RPMI7951 (cell line): ENCODE data around the gene C1orf167. TPM values are rescaled to one million over a fixed set of nuclear protein-coding genes. Genes with fewer than 3 reads are reported as not detected.

Source experiments
- DNase-seq: peaks from one replicate; pipeline ENCODE4 v3.0.0-alpha.2; 2012; ENCODE audit warnings: low read depth
- total RNA-seq: library from RNA; depleted of rRNA; stranded (reverse); fragments of >200 nt; shearing (Covaris generic); gene quantifications from 2 replicates; pipeline ENCODE4 v1.2.3, GENCODE V29; 2014; rRNA removed

The C1orf167 gene
- total RNA-seq, result not detected in 2 replicates

- no peak for DNase-seq
Measured at GRCh38 chr1:11761988-11762406, at the start of gene C1orf167. Gene C1orf167, plus strand, starts transcription at chr1:11762193. Its CDS starts 2,208 bp downstream, at chr1:11764401.

DNA sequence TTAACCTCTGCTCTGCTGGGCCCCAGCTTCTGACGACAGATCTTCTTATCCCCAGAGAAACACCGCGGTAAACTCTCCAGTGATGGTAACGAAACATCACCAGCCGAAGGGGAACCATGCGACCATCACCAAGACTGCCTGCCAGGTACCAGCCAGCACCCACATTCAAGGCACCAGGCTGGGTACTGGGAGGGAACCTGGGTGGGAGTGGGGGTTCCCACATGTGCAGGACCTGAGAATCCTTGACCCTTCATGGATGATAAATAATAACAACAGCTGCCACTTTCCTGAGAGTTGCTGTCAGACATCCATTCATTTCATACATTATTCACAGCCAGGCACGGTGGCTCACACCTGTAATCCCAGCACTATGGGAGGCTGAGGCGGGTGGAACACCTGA, 49.7 kb upstream of the C1orf167 start:
- DNase-seq, result no peak

DNA sequence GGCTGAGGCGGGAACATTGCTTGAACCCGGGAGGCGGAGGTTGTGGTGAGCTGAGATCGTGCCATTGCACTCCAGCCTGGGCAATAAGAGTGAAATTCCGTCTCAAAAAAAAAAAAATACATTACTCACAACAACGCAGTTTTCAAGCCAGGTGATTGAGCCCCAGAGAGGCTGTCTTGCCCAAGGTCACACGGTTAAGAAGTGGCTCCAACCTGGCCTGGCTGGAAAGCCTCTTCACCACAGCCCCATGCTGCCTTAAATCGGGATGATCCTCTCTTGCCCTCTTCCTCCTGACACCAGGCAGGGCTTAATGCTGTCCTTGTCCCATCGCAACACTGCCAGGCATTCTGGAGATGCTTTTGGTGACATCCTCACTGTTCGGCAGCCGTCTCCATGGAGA, 48.9 kb upstream of the C1orf167 start:
- DNase-seq, result no peak

GRCh38 chr1:11714831-11715575, 47.0 kb upstream of the C1orf167 start:
- no peak for DNase-seq

GRCh38 chr1:11719313-11720032, 42.5 kb upstream of the C1orf167 start:
- peak; percentile 54 for DNase-seq

DNA sequence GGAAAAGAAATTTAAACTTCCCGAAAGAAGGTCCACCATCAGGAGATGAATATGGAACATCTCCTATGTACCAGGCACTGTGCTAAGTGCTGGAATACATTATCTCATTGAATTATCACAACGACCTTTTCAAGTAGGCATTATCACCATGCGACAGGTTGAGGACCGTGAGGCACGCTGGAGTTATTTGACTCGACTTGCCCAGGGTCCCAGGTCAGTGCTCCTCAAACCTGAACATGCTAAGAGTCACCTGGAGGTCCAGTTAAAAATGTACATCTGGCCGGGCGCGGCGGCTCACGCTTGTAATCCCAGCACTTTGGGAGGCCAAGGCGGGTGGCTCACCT, 42.0 kb upstream of the C1orf167 start:
- DNase-seq, result no peak

GRCh38 chr1:11720525-11720924, 41.5 kb upstream of the C1orf167 start:
- DNase-seq, result no peak

DNA sequence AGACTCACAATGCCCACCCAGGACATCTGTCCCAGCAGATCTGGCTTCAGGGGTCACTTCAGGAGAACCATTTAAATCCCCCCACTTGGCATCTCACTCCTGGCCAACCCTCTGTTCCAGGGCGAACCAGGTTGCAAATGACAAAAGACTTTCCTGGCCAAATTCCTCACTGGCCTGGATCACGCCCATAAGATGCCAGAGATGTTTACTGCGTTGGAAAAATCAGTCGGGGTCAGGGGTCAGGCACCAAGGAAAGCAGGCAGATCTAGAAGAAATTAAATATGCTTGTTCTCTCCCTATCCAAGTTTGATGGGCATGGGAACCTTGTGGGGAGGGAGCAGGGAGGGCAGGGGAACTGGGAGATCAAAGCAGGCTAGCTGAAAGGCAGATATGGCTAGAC, 40.7 kb upstream of the C1orf167 start:
- no peak for DNase-seq

GRCh38 chr1:11722538-11722937, 39.5 kb upstream of the C1orf167 start:
- no peak for DNase-seq

DNA sequence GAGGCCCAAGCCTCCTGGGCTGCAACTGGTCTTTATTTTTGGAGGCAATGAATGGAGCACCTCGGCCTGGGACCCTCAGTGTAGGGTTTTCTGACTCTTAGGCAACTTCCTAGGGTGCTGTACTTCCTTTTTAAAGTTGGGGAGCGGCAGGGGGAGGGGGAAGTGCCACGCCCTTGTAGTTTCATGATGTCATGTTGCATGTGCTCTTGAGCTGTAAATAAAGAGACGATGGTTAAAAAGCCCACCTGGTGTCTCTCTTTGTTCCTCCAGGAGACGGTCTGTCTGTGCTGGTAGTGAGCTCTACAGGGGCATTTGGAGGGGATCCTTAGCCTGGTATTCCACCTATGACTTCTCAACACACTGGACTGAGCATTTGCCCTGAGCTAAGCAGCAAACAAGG, 36.4 kb upstream of the C1orf167 start:
- no peak for DNase-seq

- no peak for DNase-seq
Measured at GRCh38 chr1:11727119-11727518, 34.9 kb upstream of the C1orf167 start.

DNA sequence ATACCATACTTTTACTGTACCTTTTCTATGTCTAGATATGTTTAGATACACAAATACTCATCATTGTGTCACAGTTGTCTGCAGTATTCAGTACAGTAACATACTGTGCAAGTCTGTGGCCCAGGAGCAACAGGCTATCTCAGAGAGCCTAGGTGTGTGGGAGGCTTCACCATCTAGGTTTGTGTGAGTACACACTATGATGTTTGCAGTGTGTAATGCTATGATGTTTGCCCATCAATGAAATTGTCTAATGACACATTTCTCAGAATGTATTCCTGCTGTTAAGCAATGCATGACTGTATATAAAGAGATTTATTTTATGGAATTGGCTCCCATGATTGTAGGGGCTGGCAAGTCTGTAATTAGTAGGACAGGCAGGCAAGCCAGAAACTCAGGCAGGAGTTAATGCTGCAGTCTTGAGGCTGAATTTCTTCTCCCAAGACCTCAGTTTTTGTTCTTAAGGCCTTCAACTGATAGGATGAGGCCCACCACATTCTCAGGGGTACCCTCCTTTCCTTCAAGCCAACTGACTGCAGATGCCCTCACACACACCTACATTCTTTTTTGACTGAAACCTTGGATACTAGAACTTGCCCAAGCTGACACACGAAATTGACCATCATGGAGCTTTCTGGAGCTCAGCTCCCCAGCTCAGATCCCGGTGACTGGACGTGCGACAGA, 33.7 kb upstream of the C1orf167 start:
- DNase-seq, result no peak

- no peak for DNase-seq
Measured at GRCh38 chr1:11729155-11729497, 32.9 kb upstream of the C1orf167 start.

DNA sequence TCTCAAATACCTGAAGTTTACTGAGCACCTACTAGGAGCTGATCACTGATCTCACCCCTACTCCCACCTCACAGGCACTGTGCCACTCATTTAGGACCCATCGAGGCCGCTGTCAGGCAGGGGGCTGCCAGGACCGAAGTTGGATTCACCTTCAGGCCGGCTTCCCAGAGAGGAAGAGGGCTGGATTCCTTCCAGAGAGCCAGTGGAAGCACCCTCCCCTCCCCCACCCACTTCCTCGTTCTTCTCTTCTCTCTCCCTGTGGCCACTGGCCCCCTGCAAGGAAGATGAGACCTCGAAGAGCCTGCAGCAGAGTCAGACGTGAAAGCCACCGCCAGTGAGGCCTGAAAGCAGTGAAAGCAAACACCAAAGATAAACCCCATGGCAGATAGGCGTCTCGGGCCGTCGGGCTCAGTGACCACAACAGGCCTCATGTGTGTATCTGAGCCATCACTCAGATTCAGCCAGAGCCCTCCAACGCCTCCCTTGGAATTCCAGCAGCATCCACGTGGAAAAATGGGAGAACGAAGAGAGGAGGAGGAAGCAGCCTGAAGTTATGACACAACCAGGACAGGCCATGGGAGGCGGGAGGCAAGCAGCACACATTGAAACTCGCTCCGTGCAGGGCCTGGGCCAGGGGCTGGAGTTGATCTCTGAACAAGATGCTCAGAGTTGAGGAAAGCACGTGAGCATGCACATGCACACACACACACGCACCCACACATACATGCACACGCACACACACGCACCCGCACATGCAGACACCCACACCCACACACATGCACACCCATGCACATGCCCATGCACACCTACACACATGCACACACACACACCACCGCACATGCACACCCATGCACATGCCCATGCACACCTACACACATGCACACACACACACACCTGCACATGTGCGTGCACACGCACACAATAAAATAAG, 32.2 kb upstream of the C1orf167 start:
- DNase-seq, result no peak

DNA sequence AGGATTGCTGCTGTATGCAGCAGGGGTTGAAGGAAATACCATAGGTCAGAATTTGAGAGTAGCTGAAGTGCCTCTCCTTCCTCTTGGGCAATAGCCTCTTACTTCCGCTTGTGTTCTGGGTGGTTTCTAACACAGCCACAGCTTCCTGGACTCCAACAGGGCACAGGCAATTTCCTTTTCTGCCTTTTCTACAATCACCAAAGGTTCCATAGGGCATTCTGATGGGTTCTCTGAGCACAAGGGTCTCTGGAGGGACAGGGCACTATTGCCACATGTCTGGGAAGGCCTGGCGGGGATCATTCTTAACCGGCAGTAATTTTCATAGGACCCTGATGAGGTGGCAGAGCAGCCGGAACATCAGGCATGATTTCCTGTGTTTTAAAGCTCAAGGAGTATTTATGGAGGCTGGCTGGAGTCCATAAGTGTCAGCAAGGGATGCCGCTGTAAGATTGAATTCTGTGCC, 31.5 kb upstream of the C1orf167 start:
- peak; percentile 46 for DNase-seq

DNA sequence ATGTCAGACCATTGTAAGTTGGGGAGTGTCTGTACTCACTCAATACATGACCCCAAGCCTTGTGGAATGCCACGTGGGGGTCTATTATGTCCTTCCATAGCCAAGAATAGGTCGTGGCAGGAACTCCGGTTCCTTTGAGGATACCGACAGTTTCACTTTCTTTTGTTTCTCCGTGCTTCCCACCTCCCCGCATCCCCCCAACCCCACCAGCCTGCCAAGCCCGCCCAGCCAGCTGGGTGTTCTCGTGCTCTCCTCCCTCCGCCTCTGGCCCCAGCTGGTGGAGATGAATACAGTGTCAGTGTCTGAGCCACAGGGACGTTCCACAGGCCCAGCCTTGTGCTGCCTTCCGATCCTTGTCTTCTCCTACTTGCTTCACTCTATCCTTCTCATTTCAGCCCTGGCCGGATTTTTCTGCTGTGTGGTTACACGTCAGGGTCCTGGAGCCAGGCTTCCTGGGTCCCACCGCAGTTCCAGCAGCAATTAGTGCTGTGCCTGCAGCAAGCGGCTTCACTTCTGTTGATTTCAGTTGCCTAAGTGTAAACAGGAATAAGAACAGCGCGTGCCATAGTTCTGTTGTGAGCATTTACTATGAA, 30.2 kb upstream of the C1orf167 start:
- DNase-seq, result peak; percentile 80

GRCh38 chr1:11733306-11733705, 28.7 kb upstream of the C1orf167 start:
- DNase-seq, result no peak

- DNase-seq, result no peak
Measured at GRCh38 chr1:11735531-11735853, 26.5 kb upstream of the C1orf167 start.

DNA sequence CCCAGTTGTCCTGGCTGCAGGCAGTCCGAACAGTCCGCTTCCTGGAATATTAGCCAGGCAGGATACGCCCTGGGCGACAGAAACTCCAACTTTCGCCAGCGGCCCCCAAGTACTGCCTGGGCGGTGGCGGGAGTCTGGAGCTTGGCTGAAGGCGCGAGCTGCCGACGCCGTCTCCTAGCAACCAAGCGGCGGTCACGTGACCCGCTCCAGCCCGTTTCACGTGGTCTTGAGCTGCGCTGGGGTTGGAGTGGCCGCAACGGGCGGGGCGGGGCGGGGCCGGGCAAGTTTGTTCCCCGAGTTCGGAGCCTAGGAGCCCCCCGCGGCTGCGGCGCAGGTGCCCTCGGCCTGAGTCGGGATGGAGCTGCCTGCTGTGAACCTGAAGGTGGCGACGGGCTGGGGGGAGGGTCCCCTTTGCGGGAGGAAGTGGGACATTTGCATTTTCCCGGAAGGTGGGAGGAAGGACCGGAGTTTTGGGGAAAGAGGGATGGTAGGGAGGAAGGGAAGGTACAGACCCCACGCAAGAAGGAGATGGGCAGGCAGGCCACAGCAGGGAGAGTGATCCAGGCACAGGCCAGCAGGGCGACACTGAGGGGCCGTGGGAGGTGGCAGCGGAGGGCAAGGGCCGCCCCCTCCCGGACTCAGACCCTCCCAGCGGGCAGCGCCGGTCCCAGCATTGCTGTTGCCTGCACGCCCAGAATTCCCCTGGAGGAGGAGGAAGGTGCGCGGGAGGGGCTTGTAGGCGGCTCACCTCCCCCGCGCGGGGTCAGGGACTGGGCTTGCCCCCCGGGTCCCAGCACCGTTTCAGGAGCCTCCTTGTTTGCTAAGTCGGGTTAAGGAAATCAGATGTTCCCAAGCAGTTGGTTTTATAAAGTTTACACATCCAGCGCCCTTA, 25.9 kb upstream of the C1orf167 start, which contains the start of gene AGTRAP:
Gene AGTRAP (plus strand): TSS at position 283 of the 892 bp plus-strand sequence. CDS start 73 bp downstream, at position 356.
- peak; percentile 90 for DNase-seq
